GM21367 (cell line): ENCODE data around the gene CLIC5.

Experiments
- ATAC-seq: cut with Tn5 transposase; IDR thresholded peaks from one replicate; pipeline ENCODE4 v1.9.1; 2021; ENCODE audit not compliant: unreplicated experiment

The CLIC5 gene

DNA sequence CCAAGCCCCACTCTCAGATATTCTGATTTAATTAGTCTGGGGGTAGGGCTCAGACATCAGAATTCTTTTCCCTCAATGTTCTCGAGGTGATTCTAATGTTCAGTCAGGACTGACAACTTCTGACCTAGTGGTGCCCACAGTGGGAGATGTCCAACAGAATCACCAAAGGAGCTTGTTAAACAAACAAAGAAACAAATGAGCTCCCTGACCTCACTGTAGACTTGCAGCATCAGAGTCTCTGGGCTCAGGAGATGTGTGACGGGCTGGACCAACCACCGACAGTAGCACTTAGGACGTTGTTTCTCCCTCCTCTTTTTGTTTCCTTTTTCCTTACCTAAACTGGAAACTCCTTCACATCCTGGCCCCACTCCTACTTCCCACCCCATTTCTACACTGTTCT, 49.3 kb downstream of the CLIC5 start:
- no peak for ATAC-seq

DNA sequence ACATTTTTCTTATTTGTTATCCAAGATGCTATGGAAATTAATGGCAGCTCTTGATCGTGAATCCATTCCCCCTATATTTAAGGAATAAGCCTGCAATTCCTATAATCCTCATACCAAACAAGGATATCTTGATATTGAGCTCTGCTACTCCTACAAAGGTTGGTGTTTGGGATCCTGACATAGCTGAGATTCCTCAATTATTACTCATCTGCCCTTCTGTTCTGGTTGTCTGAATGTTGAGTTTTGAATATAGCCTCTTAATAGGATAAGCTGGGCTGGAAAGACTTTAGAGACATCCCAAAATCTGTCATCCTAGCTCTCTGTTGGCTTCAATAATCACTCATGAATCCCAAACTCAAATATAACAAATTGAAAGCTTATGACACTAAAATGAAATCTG, 49.9 kb downstream of the CLIC5 start:
- no peak for ATAC-seq

DNA sequence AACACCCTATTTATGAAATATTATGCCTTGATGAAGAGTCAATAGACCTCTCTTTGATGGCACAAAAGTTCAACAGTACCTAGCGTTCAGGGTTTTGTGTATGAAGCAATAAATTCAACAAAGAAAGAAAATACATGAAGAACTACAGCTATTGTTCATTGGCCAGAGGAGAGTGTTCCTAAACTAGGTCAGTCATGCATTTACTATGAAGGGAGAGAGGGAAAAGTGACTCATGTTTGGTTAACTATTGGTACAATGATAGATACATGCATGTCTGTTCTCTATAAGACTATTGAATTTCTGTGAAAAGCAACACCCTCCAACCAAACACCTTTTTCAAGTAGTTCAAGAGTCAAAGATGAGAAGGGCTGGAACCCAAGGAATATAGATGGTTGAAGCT, 50.7 kb downstream of the CLIC5 start:
- ATAC-seq = no peak

DNA sequence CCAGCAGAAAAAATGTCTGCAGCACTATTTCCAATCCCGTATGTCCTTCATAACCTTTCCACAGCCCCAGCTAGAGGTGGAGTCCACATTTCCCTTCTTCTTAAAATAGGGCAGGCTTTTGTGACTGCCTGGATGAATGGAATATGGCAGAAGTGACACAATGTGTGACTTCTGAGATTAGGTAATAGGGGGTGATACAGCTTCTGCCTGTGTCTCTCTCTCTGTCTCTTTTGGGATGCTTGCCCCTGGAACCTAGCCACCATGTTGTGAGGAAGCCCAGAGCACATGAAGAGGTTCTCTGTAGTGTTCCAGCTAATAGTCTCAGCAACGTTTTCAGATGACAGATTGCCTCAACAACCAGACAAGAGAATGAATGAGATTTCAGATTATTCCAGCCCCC, 51.4 kb downstream of the CLIC5 start:
- no peak for ATAC-seq

DNA sequence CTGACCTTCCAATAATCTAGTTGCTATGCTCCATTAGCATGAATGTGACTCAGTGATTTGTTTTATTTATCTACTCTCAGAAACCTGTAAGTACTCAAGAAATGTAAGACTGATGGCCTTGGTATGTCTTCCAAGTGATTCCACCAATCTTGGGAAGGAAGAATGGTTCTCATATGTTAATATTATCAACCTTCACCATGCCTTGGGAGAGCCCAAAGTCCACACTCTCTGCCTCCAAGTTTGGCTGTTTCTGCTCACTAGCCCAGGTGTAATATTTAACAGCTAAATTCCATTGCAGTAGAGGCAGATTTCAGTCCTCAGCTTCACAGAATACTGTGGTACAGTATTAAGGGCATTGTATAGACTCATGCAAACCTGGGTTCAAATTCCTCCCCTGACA, 51.8 kb downstream of the CLIC5 start:
- no peak for ATAC-seq

DNA sequence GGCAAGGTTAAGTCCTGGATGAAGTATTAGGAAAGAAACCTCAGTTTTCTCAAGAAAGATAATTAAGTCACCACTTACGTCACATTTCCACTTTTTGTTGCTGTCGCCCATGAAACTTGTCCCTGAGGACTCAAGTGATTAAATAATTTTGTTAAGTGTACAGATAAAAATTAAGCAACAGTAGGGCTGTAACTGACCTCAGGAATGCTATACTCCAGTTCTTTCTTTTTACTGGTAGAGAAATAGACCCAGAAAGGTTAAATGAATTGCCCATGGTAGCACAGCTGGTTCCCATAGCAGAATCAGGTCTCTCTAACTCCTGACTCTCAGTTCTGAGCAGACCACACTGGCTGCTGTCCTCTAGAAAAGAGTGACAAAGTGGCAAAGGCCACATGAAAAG, 54.5 kb downstream of the CLIC5 start:
- ATAC-seq = no peak

DNA sequence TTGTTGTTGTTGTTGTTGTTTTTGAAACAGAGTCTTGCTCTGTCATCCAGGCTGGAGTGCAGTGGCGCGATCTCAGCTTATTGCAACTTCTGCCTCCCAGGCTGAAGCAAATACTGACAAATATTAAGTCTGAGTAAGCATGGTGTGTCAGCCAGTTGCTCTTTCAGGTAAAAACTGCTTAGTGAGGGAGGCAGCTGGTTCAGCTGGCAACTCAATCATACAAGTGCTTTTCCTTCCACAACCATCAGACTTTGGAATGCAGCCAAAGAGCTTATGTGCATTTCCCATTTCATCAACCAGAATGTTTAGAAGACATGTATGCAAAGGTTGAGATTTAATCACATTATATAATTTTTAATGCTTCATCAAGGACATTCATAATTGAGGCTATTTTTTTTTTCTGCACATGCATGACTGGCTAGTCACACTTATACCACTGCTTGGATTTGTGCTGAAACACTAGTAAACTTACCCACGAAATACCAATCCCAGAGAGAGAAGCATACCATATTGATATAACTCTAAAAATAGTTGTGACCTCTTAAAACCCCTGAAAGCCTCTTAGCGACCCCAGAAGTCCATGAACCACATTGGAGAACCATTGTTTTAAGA, 56.0 kb downstream of the CLIC5 start:
- no peak for ATAC-seq

DNA sequence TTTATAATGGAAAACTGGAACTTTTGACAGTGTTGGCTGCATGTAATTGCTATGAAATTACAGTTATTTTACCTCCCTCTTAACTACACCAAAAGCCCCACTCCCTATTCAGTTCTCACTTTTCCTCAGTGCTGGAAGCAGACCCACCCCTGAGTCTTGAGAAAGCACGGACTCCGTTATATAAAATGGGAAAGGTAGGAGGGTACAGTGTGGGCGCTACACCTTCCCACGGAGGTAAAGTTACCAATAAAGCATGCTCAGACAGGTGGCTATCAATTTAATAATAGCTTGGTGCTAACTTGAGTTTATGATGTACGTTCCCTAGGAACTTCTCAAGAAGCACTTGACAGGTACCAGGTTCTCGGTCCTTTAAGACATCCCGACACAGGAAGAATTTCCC, 59.0 kb downstream of the CLIC5 start:
- ATAC-seq = no peak

DNA sequence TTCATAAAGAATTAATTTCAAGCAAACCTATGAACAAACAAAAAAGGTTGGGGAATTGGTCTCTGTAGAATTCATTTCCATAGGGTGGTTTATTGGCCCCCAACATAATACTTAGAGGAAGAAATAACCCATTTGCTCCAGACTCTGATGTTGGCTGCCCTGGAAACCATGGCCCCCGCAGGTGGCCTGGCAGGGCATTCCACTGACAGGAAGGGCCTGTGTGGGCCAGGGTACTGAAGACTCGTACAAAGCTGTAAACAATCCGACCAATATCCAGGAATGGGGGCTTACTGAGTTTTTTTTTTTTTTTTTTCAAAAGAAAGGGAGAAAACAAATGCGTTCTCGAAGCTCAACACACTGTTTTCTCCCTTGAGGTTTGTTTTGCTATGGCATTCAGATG, 59.5 kb downstream of the CLIC5 start:
- ATAC-seq = no peak

DNA sequence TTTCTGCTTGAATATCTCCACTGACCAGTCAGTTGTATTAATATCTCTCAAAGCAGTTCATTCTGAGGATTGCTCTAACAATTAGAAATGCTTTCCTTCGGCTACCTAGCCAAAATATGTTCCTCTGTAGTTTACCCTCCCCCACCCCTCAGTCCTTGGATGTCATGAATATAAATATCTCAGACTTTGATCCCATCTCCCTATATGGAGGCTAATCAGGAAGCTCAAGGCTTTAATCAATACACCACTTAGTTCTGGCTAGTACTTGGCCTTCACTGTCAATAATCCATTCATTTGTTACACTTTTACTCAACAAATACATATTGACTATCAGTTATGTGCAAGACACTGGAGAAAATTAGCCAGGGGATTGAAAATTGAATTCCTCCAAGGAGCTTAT, 60.1 kb downstream of the CLIC5 start:
- no peak for ATAC-seq

DNA sequence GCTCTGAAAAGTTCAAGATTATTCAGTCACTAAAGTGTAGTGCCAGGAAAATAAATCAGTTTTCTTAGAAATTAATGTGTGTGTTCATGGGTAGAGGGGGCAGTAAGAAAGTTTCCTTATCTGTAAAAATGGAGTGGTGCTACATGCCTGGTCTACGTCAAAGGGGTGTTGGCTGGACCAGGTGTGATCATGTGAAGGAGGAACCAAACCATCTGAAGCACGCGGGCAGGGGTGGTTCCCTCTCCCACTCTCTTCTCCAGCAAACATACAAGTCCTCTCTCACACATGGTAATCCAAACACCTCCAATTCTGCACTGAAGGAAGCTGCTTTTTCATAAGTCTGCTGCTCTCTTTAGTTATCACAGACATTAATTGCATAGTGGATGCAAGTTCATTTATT, 63.1 kb downstream of the CLIC5 start:
- ATAC-seq = no peak

DNA sequence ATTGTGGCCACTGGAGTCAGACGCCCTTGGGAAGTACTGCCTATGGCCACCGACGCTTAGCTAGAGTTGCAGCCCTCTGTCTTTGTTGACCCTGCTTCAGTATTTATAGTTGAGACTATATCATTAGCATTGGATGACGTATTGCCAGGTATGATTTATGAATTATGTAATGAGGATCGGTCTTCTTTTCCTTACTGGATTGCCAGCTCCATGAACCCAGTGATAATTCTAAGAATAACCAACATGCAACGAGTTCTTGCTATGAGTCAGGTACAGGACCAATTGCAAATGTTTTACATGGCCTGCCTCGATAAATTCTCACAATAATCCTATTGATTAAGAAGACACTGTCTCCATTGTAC, 63.5 kb downstream of the CLIC5 start:
- ATAC-seq = no peak

DNA sequence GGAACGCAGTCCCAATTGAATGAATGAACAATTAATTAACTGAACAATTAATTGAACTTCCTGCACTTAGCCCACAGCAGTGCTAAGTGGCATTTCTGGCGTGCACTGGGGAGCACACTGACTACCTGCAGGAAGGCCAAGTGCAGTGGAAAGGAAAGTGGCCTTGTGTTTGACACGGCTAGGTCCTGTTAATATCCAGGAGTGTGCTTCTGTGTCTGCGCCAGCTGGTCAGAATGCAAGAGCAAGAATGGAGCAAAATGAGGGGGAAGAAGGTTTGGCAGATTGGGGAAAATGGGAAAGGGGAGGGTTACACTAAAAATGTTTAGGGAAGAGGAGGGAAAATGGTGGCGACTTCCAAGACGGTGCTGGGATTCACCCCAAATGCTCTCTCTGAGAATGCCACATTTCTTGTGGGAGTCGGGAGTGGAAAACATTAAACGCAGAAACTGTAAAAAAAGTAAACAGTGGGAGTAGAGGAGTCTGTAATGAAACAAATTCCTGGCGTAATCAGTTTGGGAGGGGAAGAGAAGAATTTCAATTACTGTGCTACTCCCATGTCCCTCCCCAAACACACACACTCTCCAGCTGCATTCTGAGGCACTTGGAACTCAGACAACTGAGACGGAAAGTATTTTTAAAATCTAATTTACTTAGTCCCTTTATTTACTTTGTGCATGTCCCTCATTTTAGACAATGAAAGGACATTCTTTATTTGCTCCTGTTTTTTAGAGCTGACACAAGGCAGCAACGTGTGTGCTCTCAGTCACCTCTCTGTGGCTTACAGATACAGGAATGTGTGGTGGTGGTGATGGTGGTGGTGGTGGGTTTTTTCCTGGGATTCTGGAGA, 64.1 kb downstream of the CLIC5 start:
- ATAC-seq = no peak

DNA sequence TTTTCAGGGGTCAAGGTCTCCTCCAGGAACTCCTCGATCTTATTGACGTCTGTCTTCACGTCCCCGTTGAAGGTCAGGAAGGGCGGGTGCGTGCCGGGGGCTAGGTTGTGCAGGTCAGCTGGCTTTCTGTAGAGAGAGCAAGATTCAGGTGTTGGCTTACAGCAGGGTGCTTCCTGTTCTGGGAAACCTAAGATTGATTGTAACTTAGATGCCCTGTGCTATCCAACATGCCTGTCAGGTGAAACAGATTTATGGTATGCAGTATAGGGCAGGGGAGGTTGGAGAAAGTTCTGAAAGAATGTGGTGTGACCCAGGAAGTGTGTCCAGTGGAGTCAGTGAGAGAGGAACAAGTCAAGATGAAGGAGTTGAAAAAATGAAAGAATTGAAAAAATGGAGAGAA, 66.4 kb downstream of the CLIC5 start:
- no peak for ATAC-seq

DNA sequence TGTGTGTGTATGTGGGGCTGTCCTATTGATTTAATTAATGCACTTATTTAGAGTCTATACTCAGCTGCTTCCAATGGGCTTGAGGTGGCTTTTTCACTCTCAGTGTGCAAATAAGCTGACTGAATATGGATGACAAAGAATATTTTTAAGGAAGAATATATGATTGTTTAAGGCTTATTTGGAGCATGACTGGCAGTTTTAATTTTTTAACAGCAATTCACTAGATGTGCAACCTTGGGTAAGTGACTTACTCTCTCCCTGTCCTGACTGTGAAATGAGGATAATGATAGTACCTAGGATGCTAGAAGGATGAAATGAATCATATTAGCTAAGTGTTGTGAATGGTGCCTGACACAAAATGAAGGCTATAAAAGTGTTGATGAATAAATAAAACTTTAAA, 67.9 kb downstream of the CLIC5 start:
- no peak for ATAC-seq

DNA sequence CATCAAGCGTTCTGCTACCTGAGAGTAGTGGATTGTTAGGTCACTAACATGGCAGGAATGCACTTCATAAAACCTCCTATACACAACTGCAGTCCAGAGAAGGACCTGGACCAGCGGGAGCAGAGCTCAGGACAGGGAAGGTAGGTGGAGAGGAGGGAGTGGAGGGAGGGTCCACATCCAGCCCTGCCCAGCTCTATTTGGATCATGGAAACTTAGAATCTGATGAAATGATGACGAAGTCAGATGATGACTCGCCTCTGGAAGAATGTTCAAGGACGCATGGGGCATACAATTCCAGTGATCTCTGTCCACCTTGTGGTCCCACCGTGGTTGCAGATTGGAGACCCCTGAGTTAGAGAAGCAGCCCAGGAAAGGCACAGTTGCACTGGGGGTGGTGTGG, 68.8 kb downstream of the CLIC5 start:
- no peak for ATAC-seq

DNA sequence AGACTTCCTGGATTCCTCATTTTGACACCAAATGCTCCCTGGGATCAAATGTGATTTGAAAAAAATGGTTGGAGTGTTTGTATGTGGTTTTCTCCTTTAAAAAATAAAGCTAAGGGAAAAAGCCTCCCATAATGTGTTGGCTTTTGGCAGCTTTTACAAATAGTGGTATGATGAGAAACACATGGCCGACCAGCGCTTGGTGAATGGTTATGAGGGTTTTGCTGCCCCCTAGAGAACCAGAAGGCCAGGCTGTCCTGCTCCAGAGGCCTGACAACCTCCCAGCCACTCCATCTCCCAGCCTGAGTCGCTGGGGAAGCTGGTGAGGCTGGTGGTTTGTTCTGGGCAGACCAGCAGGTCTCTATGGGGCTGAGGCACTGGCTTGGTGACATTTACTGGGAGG, 69.3 kb downstream of the CLIC5 start:
- ATAC-seq = no peak

DNA sequence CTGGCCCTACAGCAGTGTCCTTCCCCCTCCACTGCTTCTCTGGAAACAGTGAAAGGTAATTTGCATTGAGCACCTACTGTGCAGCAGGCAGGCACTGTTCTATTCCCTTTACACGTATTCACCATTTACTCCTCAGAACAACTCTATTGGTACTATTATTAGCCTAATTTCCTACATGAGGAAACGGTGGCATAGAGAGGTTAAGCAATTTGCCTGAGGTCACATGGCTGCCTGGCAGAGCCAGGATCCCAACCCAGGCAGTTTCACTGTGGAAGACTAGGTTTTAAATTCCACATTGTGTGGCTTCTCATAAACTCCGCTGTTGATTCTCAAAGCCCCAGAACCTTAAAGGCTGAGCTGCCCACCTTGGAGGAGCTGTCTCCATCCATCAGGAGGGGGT, 72.7 kb downstream of the CLIC5 start:
- ATAC-seq = no peak

DNA sequence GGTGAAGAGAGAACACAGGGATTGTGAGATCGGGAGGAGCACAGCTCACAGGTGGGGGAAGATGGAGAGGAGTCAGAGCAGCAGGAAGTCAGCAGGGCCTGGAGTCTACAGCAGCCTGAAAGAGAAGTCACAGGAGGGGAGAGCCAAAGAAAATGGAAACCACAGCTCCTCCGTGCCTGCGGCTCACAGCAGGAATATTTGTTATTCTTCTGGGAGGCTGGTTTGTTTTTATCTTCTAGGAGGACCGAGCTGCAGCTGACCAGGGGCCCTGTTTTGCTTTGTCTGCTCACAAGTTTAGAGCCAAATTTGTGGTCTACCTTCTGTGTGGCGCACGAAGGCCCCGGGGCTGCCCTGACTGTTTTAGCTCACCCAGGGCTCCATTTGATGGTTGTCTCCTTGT, 81.8 kb downstream of the CLIC5 start:
- no peak for ATAC-seq

DNA sequence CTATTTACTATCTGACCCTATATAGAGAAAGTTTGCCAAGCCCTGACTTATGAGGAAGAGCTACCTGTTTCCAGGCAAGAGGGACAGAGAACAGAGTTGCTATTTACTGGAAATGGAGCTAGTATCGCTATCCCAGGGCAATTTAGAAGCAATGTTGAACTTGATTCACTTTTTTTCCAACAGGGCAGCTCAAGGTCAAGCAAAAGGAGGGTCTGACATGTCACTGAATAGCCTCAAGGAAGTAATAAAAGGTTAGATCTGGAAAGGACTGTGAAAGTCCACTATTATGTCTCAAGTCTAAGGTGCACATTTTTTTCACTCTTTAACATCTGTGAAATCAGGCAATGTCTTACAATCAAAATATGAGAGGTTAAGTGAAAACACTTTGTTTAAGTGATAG, 84.4 kb downstream of the CLIC5 start:
- ATAC-seq = no peak

DNA sequence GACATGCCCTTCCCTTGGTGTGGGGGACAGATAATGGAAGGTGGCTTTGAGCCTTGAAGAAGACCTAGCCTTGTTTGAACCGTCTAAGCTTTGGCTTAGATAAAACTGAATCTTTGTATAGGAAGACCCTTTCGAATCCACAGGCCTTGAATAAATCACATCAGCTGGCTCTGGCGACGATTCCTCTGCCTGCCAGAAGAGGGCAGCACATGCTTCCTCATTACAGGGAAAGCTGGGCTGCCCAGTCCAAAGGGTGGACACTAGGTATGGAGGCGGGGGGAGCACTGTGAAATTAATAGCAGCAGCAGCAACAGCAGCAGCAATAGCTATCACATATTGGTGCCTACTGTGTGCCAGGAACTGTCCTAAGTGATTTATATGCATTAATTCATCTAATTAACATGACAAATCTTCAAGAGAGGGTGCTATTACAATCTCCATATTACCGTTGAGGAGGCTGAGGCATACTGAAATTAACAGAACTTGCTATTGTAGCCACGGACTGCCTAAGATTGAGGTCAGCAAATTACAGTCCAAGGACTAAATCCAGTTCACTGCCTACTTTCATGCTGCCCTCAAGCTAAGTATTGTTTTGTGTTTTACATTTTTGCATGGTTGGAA, 85.1 kb downstream of the CLIC5 start:
- no peak for ATAC-seq
